HepG2 (cell line): ENCODE results near the gene RABGEF1. TPM values are rescaled to one million over a fixed set of nuclear protein-coding genes. Genes with fewer than 3 reads are reported as not detected.

Source experiments
- ATAC-seq: fragments of 200-7000 bp; cut with Tn5 transposase; 3 replicates; pipeline ENCODE4 v1.9.1; 2020; ENCODE audit warnings: mild to moderate bottlenecking, moderate library complexity
- BruUV-seq: library from RNA; stranded (reverse); fragments of 400-500 nt; replicated peaks from 2 replicates; lab custom pipeline; 2021; lab: Mats Ljungman, UMichigan
- CTCF ChIA-PET: fragments of 300-600 bp; formaldehyde crosslinking; extraction: SDS; loops from one replicate; lab custom pipeline; 2021; ENCODE audit warnings: low total read pairs, inconsistent platforms, low intra/inter-chr PET ratio; lab: Yijun Ruan, JAX
- POLR2A ChIA-PET: fragments of 350-600 bp; sonication (Branson Sonifier 250); formaldehyde crosslinking; loops from one replicate; lab custom pipeline; 2020; ENCODE audit warnings: antibody characterized with exemption, inconsistent platforms; lab: Yijun Ruan, JAX
- DNase-seq: peaks from one replicate; pipeline ENCODE4 v3.0.0-alpha.2; 2015; ENCODE audit warnings: low spot score
- FAIRE-seq: peaks from 3 replicates; lab custom pipeline; 2011; peaks lifted over from hg19 to GRCh38; lab: Jason Lieb, UNC
- H2AFZ ChIP-seq: one replicate; pipeline ENCODE4 v1.6.1; 2011; ENCODE audit warnings: low read length, inconsistent platforms
- H3K27ac ChIP-seq: fragments of 300-600 bp; 3 replicates; pipeline ENCODE4 v1.8.0; 2011; ENCODE audit warnings: mixed run types, mild to moderate bottlenecking, mixed read lengths, low read length, inconsistent platforms; ENCODE audit not compliant: insufficient read depth; ENCODE audit errors: extremely low read length
- H3K27me3 ChIP-seq, 2 experiments: fragments of 200-600 bp in 1 of 2; 2 replicates in 1 of 2; 3 replicates in 1 of 2; pipeline versions ENCODE4 v1.6.0 to v1.8.0; 2011; ENCODE audit warnings: low read length in 2 of 2, mild to moderate bottlenecking in 2 of 2, moderate library complexity in 2 of 2, inconsistent platforms in 1 of 2; ENCODE audit not compliant: insufficient read depth in 2 of 2, control insufficient read depth in 1 of 2
- H3K36me3 ChIP-seq, 2 experiments: fragments of 200-600 bp in 1 of 2; replicated peaks in 1 of 2; 2 replicates in 1 of 2; 3 replicates in 1 of 2; pipeline versions ENCODE4 v1.5.1 to v1.8.0; 2011; ENCODE audit warnings: low read length in 2 of 2, inconsistent platforms in 1 of 2; ENCODE audit not compliant: insufficient read depth in 2 of 2, control insufficient read depth in 1 of 2
- H3K4me1 ChIP-seq: 2 replicates; pipeline ENCODE4 v1.5.1; 2012; ENCODE audit warnings: low read length, inconsistent platforms; ENCODE audit not compliant: insufficient read depth
- H3K4me2 ChIP-seq: 2 replicates; pipeline ENCODE4 v1.6.0; 2011; ENCODE audit warnings: low read depth, low read length, inconsistent platforms
- H3K4me3 ChIP-seq, 3 experiments: fragments of 200-600 bp in 1 of 3; sonication (generic), shearing (Covaris generic) in 1 of 3; replicated peaks in 1 of 3; 2 replicates each; pipeline ENCODE4 v1.5.1; 2011 to 2016; ENCODE audit warnings: low read length in 3 of 3, inconsistent platforms in 2 of 3, low read depth in 2 of 3, mild to moderate bottlenecking in 2 of 3, control low read depth in 1 of 3, mixed read lengths in 1 of 3; ENCODE audit not compliant: insufficient read depth in 1 of 3
- H3K79me2 ChIP-seq: one replicate; pipeline ENCODE4 v1.6.1; 2011; ENCODE audit warnings: low read length, inconsistent platforms; ENCODE audit not compliant: insufficient read depth
- H3K9ac ChIP-seq: 2 replicates; pipeline ENCODE4 v1.6.0; 2011; ENCODE audit warnings: mild to moderate bottlenecking, low read depth, low read length, inconsistent platforms; ENCODE audit not compliant: insufficient read depth
- H3K9me3 ChIP-seq: 2 replicates; pipeline ENCODE4 v1.5.1; 2012; ENCODE audit warnings: mild to moderate bottlenecking, low read length
- H4K20me1 ChIP-seq: 2 replicates; pipeline ENCODE4 v1.6.0; 2011; ENCODE audit warnings: inconsistent platforms, mild to moderate bottlenecking, low read length, moderate library complexity; ENCODE audit not compliant: insufficient read depth
- CCDC6 ChIP-seq: sonication (generic); formaldehyde crosslinking; IDR thresholded peaks from 2 replicates; pipeline ENCODE4 v1.8.1; 2022; ENCODE audit warnings: mild to moderate bottlenecking, missing genetic modification reagents, moderate library complexity
- FOXJ3 ChIP-seq: sonication (generic); formaldehyde crosslinking; IDR thresholded peaks from 2 replicates; pipeline ENCODE4 v1.4.0; 2020; ENCODE audit warnings: missing genetic modification reagents, mild to moderate bottlenecking, borderline replicate concordance
- KDM5B ChIP-seq: sonication (generic); formaldehyde crosslinking; IDR thresholded peaks from 2 replicates; pipeline ENCODE4 v1.4.0; 2020; ENCODE audit warnings: missing genetic modification reagents, mild to moderate bottlenecking, borderline replicate concordance
- NKX3-1 ChIP-seq: sonication (generic); formaldehyde crosslinking; IDR thresholded peaks from 2 replicates; pipeline ENCODE4 v1.5.0; 2020; ENCODE audit warnings: missing genetic modification reagents
- NR1H2 ChIP-seq: sonication (generic); formaldehyde crosslinking; IDR thresholded peaks from 2 replicates; pipeline ENCODE4 v1.8.1; 2022; ENCODE audit warnings: low read depth, missing genetic modification reagents, borderline replicate concordance
- RXRB ChIP-seq: IDR thresholded peaks from 2 replicates; pipeline ENCODE4 v1.6.1; 2016; ENCODE audit warnings: borderline replicate concordance, missing genetic modification reagents, missing compliant biosample characterization
- SP4 ChIP-seq: sonication (generic); formaldehyde crosslinking; IDR thresholded peaks from 2 replicates; pipeline ENCODE4 v1.8.1; 2023; ENCODE audit warnings: mild to moderate bottlenecking, missing genetic modification reagents
- SRY ChIP-seq: sonication (generic); formaldehyde crosslinking; IDR thresholded peaks from 2 replicates; pipeline ENCODE4 v1.8.0; 2022; ENCODE audit warnings: mild to moderate bottlenecking, missing genetic modification reagents
- ZFP1 ChIP-seq: IDR thresholded peaks from 2 replicates; pipeline ENCODE4 v1.6.1; 2016
- ZNF30 ChIP-seq: sonication (generic); formaldehyde crosslinking; IDR thresholded peaks from 2 replicates; pipeline ENCODE4 v1.5.0; 2020; ENCODE audit warnings: mild to moderate bottlenecking, missing genetic modification reagents
- ZNF597 ChIP-seq: sonication (generic); formaldehyde crosslinking; IDR thresholded peaks from 2 replicates; pipeline ENCODE4 v1.5.0; 2020; ENCODE audit warnings: missing genetic modification reagents
- ZNF672 ChIP-seq: sonication (generic); formaldehyde crosslinking; IDR thresholded peaks from 2 replicates; pipeline ENCODE4 v1.8.1; 2022; ENCODE audit warnings: missing genetic modification reagents
- ZNF772 ChIP-seq: sonication (generic); formaldehyde crosslinking; IDR thresholded peaks from 2 replicates; pipeline ENCODE4 v1.5.0; 2020; ENCODE audit warnings: mild to moderate bottlenecking, missing genetic modification reagents
- WGBS: methylation state at CpG from one replicate; pipeline ENCODE4 v1.1.6; 2017; ENCODE audit warnings: low lambda C conversion rate; 5-methylcytosine and 5-hydroxymethylcytosine counted together
- in situ Hi-C: cut with HindIII; loops from 2 replicates; pipeline ENCODE4 v1.10.0; 2017; ENCODE audit warnings: low pct_unique_long_range_greater_than_20kb; ENCODE audit not compliant: extremely low pct_ligation_motif_present
- intact Hi-C: fragments of 100-400 bp; cut with micrococcal nuclease; formaldehyde crosslinking; loops from one replicate; pipeline ENCODE4 v1.10.0; 2022; ENCODE audit not compliant: unreplicated experiment
- polyA plus RNA-seq, 8 experiments: library from polyadenylated mRNA; depleted of rRNA in 3 of 8; stranded (reverse) in 7 of 8; unstranded in 1 of 8; fragments of >200 nt; fragmentation: Illumina TruSeq in 4 of 8; extraction: Trizol in 4 of 8; gene quantifications; 2 replicates each; pipeline versions ENCODE4 v1.2.1 to v1.2.3, GENCODE V29; 2011 to 2016; ENCODE audit warnings: low read depth in 4 of 8, missing spikeins in 1 of 8, mixed read lengths in 1 of 8; ENCODE audit not compliant: insufficient read depth in 1 of 8
- total RNA-seq, 5 experiments: library from RNA; depleted of rRNA; stranded (reverse); fragments of >200 nt; fragmentation: Illumina TruSeq; extraction: Trizol; gene quantifications; 2 replicates each; pipeline ENCODE4 v1.2.3, GENCODE V29; 2016; ENCODE audit warnings: low read depth in 1 of 5
- TF ChIP-seq, protein P1 (sequence below): sonication (generic); formaldehyde crosslinking; IDR thresholded peaks from 2 replicates; pipeline ENCODE4 v1.8.0; 2022; ENCODE audit warnings: missing genetic modification reagents, low read depth, mild to moderate bottlenecking, borderline replicate concordance

Gene RABGEF1
- total and polyA plus RNA-seq, 2 of the 13 experiments (the other 11 are each of a cell fraction or from before 2014, with no cell fraction given), result 22.7 to 35.3 TPM

GRCh38 chr7:66737667-66738066 is 2.9 kb upstream of the RABGEF1 start:
- intact Hi-C loops, result no loop called here
- no peaks in the 10 kb centered on the region; a peak in 1 of 5 replicates for H3K27me3 ChIP-seq
- TF ChIP-seq, protein P1, sequence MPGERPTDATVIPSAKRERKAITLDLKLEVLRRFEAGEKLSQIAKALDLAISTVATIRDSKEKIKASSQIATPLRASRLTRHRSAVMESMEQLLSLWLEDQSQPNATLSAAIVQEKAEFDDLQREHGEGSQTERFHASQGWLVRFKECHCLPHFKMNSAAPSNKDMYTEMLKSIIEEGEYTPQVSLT (CRISPR knock-in tag), result no peak
- no peak for TF ChIP-seq FOXJ3 (CRISPR knock-in tag)
- no peak for TF ChIP-seq ZNF672
- no peak for TF ChIP-seq ZNF772 (CRISPR knock-in tag)
- no peak for TF ChIP-seq RXRB (CRISPR knock-in tag)
- no peak for TF ChIP-seq NR1H2 (CRISPR knock-in tag)
- TF ChIP-seq ZFP1 (CRISPR knock-in tag), result no peak
- TF ChIP-seq SP4 (CRISPR knock-in tag), result no peak
- no peak for TF ChIP-seq SRY (CRISPR knock-in tag)
- no peak for TF ChIP-seq KDM5B (CRISPR knock-in tag)
- no peak for TF ChIP-seq NKX3-1 (CRISPR knock-in tag)
- TF ChIP-seq ZNF30 (CRISPR knock-in tag), result no peak
- TF ChIP-seq ZNF597 (CRISPR knock-in tag), result no peak
- no peak for TF ChIP-seq CCDC6 (CRISPR knock-in tag)
- in situ Hi-C loops, result no loop called here
- H3K4me3 ChIP-seq, result no peak overlapping the region
- H3K79me2 ChIP-seq, result peaks cover 25% of the 10 kb centered on the region
- ChIA-PET POLR2A (no interaction called here), CTCF (no interaction called here)
- ATAC-seq (no peak), DNase-seq (no peak), FAIRE-seq (no peak)
- no peaks in the 10 kb centered on the region for H4K20me1 ChIP-seq
- no peak overlapping the region for H3K4me2 ChIP-seq
- no TSS peak for BruUV-seq
- H3K4me1 ChIP-seq, result peaks cover 18% of the 10 kb centered on the region
- H3K36me3 ChIP-seq, result no peaks in the 10 kb centered on the region; a peak in 1 of 5 replicates
- H3K27ac ChIP-seq, result no peak overlapping the region
- H3K9ac ChIP-seq, result no peak overlapping the region
- 92% methylated on average over 6 of the region's 6 CpGs for whole genome bisulfite sequencing
- peaks cover 12% of the 10 kb centered on the region for H3K9me3 ChIP-seq
- no peak overlapping the region for H2AFZ ChIP-seq
